MCF 10A (cell line): Measurements from ENCODE around the gene CHP2. TPM values are rescaled to one million over a fixed set of nuclear protein-coding genes. Genes with fewer than 3 reads are reported as not detected.
A peak's percentile ranks its signal among the peaks of the same experiment; 100 is the strongest.
"Not testable (repeated sequence)": the region's sequence is repeated elsewhere in the genome, so short reads cannot be mapped to it uniquely, and the experiment has no call there.

Experiments used
- BruUV-seq: library from RNA; stranded (reverse); fragments of 400-500 nt; replicated peaks from 2 replicates; lab custom pipeline; 2021; lab: Mats Ljungman, UMichigan
- CTCF ChIA-PET: fragments of 300-600 bp; sonication (Branson Sonifier 250); formaldehyde crosslinking; extraction: SDS; loops from one replicate; lab custom pipeline; 2021; ENCODE audit warnings: antibody characterized with exemption, inconsistent platforms; lab: Yijun Ruan, JAX
- POLR2A ChIA-PET: fragments of 300-600, 350-650 bp; sonication (Branson Sonifier 250); formaldehyde crosslinking; extraction: SDS; loops from one replicate; lab custom pipeline; 2020; ENCODE audit warnings: antibody characterized with exemption, inconsistent platforms; lab: Yijun Ruan, JAX
- DNase-seq: peaks from one replicate; pipeline ENCODE4 v3.0.0-alpha.2; 2018; ENCODE audit not compliant: unreplicated experiment
- H3K27ac Mint-ChIP-seq: one replicate; pipeline ENCODE4 v1.8.0; 2022; ENCODE audit warnings: mild to moderate bottlenecking, low read depth, mixed read lengths; ENCODE audit not compliant: unreplicated experiment
- H3K27me3 Mint-ChIP-seq: one replicate; pipeline ENCODE4 v1.8.0; 2022; ENCODE audit warnings: mixed read lengths; ENCODE audit not compliant: insufficient read depth, unreplicated experiment
- H3K36me3 Mint-ChIP-seq: one replicate; pipeline ENCODE4 v1.8.0; 2022; ENCODE audit warnings: mild to moderate bottlenecking, moderate library complexity, mixed read lengths; ENCODE audit not compliant: insufficient read depth, unreplicated experiment
- H3K4me1 Mint-ChIP-seq: one replicate; pipeline ENCODE4 v1.8.0; 2022; ENCODE audit warnings: mixed read lengths; ENCODE audit not compliant: insufficient read depth, unreplicated experiment
- H3K4me3 Mint-ChIP-seq: one replicate; pipeline ENCODE4 v1.8.0; 2022; ENCODE audit warnings: mild to moderate bottlenecking, moderate library complexity, mixed read lengths; ENCODE audit not compliant: unreplicated experiment
- H3K9me3 Mint-ChIP-seq: one replicate; pipeline ENCODE4 v1.8.0; 2022; ENCODE audit warnings: mixed read lengths; ENCODE audit not compliant: unreplicated experiment
- intact Hi-C: fragments of 100-400 bp; cut with micrococcal nuclease; formaldehyde crosslinking; loops from 2 replicates; pipeline ENCODE4 v1.14.1; 2022
- total RNA-seq: library from RNA; stranded (reverse); gene quantifications from 2 replicates; pipeline ENCODE4 v1.2.3, GENCODE V29; 2022
- TF ChIP-seq, protein P1 (sequence below): fragments of 200-600 bp; IDR thresholded peaks from one replicate; pipeline ENCODE4 v1.8.0; 2022; ENCODE audit warnings: antibody characterized with exemption, mild to moderate bottlenecking; ENCODE audit not compliant: unreplicated experiment

CHP2 gene
- total RNA-seq, 1 experiment from 2014 or later: not detected

DNA sequence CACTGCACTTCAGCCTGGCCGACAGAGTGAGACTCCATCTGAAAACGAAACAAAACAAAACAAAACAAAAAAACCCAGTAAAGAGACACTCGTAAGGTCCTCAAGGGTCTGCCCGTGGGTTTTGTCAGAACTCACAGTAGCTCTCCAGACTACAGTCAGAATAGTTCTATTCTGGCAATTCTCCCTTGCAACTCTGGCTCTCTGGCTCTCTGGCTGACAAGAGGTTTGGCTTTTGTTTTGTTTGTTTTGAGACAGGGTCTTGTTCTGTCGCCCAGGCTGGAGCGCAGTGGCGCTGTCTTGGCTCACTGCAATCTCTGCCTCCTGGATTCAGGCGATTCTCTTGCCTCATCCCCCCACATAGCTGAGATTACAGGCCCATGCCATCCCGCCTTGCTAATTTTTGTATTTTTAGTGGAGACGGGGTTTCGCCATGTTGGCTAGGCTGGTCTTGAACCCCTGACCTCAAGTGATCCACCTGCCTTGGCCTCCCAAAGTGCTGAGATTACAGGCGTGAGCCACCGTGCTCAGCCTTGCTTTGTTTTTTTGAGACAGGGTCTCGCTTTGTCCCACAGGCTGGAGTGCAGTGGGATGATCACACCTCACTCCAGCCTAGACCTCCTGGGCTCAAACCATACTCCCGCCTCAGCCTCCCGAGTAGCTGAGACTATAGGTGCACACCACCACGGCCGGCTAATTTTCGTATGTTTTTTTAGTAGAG is 20.5 kb upstream of the CHP2 start:
- no peaks in the 10 kb centered on the region for H3K36me3 Mint-ChIP-seq
- peak overlapping the region; percentile 27 for H3K27ac Mint-ChIP-seq
- ChIA-PET POLR2A (no interaction called here), CTCF (interaction anchor here (0.6 to 8.6 kb wide), 19 partner anchors 9 to 1255 kb away, joined by 3 to 83 read pairs (median 3); no protein-coding TSS in a partner anchor)
- intact Hi-C loops: loop anchor here (2.0 kb wide), 1 partner anchor 68 kb away; no protein-coding TSS in a partner anchor
- no peak for DNase-seq
- peaks cover 22% of the 10 kb centered on the region for H3K27me3 Mint-ChIP-seq
- BruUV-seq: no TSS peak
- H3K4me1 Mint-ChIP-seq: peaks cover 13% of the 10 kb centered on the region
- TF ChIP-seq, protein P1, sequence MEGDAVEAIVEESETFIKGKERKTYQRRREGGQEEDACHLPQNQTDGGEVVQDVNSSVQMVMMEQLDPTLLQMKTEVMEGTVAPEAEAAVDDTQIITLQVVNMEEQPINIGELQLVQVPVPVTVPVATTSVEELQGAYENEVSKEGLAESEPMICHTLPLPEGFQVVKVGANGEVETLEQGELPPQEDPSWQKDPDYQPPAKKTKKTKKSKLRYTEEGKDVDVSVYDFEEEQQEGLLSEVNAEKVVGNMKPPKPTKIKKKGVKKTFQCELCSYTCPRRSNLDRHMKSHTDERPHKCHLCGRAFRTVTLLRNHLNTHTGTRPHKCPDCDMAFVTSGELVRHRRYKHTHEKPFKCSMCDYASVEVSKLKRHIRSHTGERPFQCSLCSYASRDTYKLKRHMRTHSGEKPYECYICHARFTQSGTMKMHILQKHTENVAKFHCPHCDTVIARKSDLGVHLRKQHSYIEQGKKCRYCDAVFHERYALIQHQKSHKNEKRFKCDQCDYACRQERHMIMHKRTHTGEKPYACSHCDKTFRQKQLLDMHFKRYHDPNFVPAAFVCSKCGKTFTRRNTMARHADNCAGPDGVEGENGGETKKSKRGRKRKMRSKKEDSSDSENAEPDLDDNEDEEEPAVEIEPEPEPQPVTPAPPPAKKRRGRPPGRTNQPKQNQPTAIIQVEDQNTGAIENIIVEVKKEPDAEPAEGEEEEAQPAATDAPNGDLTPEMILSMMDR: no peak
- H3K9me3 Mint-ChIP-seq: no peaks in the 10 kb centered on the region
- H3K4me3 Mint-ChIP-seq: no peak overlapping the region

DNA sequence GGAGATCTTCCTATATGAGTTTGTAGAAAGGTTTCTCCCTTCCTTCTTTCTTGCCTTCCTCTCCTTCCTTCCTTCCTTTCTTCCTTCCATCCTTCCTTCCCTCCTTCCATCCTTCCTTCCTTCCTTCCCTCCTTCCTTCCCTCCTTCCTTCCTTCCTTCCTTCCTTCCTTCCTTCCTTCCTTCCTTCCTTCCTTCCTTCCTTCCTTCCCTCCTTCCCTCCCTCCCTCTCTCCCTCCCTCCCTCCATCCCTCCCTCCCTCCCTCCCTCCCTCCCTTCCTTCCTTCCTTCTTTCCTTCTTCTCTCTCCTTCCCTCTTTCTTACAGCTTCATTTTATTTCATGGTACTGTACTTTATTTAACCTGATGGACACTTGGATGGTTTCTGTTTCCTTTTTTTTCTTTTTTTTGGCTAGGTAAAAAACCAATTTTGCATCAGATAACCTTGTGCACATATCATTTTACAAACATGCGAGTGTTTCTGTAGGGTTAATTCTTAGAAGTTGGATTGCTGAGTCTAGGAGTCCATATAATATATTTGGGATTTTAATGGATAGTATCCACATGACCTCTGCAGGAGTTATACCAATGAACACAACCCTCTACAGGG is 17.3 kb upstream of the CHP2 start:
- peaks cover 39% of the 10 kb centered on the region for H3K27me3 Mint-ChIP-seq
- H3K36me3 Mint-ChIP-seq, H3K9me3 Mint-ChIP-seq, BruUV-seq, DNase-seq, POLR2A ChIA-PET, H3K4me3 Mint-ChIP-seq, H3K4me1 Mint-ChIP-seq: not testable (repeated sequence)
- intact Hi-C loops: loop anchor here (5.0 kb wide), 1 partner anchor 770 kb away; no protein-coding TSS in a partner anchor
- CTCF ChIA-PET: interaction anchor here (0.6 to 8.6 kb wide), 5 partner anchors 10 to 298 kb away, joined by 3 to 83 read pairs (median 4); no protein-coding TSS in a partner anchor
- peak overlapping the region; percentile 8 for H3K27ac Mint-ChIP-seq

GRCh38 chr16:23739516-23739915 is 15.3 kb upstream of the CHP2 start:
- H3K27me3 Mint-ChIP-seq: peaks cover 53% of the 10 kb centered on the region
- intact Hi-C loops: loop anchor here (5.0 kb wide), 1 partner anchor 768 kb away; no protein-coding TSS in a partner anchor
- no peaks in the 10 kb centered on the region for H3K9me3 Mint-ChIP-seq
- ChIA-PET POLR2A (no interaction called here), CTCF (interaction anchor here (1.7 to 1.8 kb wide), 2 partner anchors 270 to 298 kb away, joined by 5 to 6 read pairs; no protein-coding TSS in a partner anchor)
- no TSS peak for BruUV-seq
- TF ChIP-seq, protein P1: no peak
- H3K27ac Mint-ChIP-seq: no peak overlapping the region
- no peaks in the 10 kb centered on the region for H3K36me3 Mint-ChIP-seq
- no peak for DNase-seq
- H3K4me3 Mint-ChIP-seq: no peak overlapping the region
- H3K4me1 Mint-ChIP-seq: peaks cover 11% of the 10 kb centered on the region

DNA sequence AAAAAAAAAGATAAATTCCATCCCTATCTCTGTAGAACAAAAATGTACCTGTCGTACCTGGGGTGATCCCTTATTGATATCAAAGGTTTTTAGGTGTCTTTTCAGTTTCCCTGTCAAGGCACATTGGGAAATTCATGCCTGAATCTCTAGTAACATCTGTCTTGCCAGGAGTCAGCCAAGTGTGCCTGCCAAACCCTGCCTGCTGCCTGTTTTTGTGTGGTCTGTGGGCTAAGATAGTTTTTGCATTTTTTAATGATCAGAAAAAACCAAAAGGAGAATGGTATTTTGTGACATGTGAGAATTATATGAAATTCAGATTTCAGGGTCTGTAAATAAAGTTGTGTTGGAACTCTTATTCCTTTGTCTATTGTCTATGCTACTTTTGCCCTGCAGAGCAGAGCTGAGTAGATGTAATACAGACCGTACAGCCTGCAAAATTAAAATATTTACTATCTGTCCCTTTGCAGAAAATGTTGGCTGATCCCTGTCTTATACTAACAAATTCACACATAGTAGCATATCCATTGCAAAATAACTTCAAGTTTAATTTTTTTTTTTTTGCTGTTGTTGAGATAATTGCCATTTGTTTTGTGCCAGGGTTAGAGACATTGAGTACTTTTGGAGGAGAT is 13.0 kb upstream of the CHP2 start:
- no TSS peak for BruUV-seq
- Mint-ChIP-seq H3K4me3 (no peak overlapping the region), H3K36me3 (no peaks in the 10 kb centered on the region), H3K27me3 (peaks cover 66% of the 10 kb centered on the region), H3K27ac (no peak overlapping the region), H3K9me3 (no peaks in the 10 kb centered on the region), H3K4me1 (peaks cover 5% of the 10 kb centered on the region)
- intact Hi-C loops: no loop called here
- ChIA-PET POLR2A (interaction anchor here (0.6 kb wide), 1 partner anchor 27 kb away, joined by 3 read pairs; no protein-coding TSS in a partner anchor), CTCF (interaction anchor here (0.5 to 1.4 kb wide), 5 partner anchors 59 to 749 kb away, joined by 3 to 8 read pairs (median 4); no protein-coding TSS in a partner anchor)
- TF ChIP-seq, protein P1: no peak
- DNase-seq: no peak
